HEK293 (cell line): ENCODE measurements around the gene DENND5A.

ENCODE experiments used
- CTCF ChIA-PET: fragments of 350-600 bp; formaldehyde crosslinking; extraction: SDS; loops from one replicate; lab custom pipeline; 2021; ENCODE audit warnings: antibody characterized with exemption; lab: Yijun Ruan, JAX
- POLR2A ChIA-PET: fragments of 300-600 bp; formaldehyde crosslinking; extraction: SDS; loops from one replicate; lab custom pipeline; 2020; ENCODE audit warnings: antibody characterized with exemption, inconsistent platforms; lab: Yijun Ruan, JAX
- H3K27ac ChIP-seq: fragments of 200-500 bp; sonication (Bioruptor generic); 2 replicates; pipeline ENCODE4 v1.5.1; 2014; ENCODE audit warnings: low read depth, low read length, control low read depth, inconsistent platforms; ENCODE audit errors: extremely low read depth
- H3K36me3 ChIP-seq, 2 experiments: fragments of 200-500 bp in 1 of 2; sonication (Bioruptor generic) in 1 of 2; 1 replicate in 1 of 2; 2 replicates in 1 of 2; pipeline ENCODE4 v1.5.1; 2014 to 2017; ENCODE audit warnings: inconsistent platforms in 2 of 2, low read length in 2 of 2; ENCODE audit not compliant: control insufficient read depth in 2 of 2, insufficient read depth in 1 of 2
- H3K4me1 ChIP-seq: fragments of 200-500 bp; sonication (Bioruptor generic); 2 replicates; pipeline ENCODE4 v1.5.1; 2014; ENCODE audit warnings: mild to moderate bottlenecking, low read length, inconsistent platforms; ENCODE audit not compliant: control insufficient read depth, insufficient read depth
- H3K4me3 ChIP-seq: 2 replicates; pipeline ENCODE4 v1.5.1; 2011; ENCODE audit warnings: low read depth, mild to moderate bottlenecking, control low read depth, low read length, moderate library complexity
- H3K9me3 ChIP-seq: fragments of 200-500 bp; sonication (Bioruptor generic); 2 replicates; pipeline ENCODE4 v1.5.1; 2014; ENCODE audit warnings: low read depth, low read length, inconsistent platforms; ENCODE audit not compliant: control insufficient read depth, insufficient read depth
- BCL11B ChIP-seq: fragments of 450-650 bp; formaldehyde crosslinking; IDR thresholded peaks from 2 replicates; pipeline ENCODE4 v1.5.1; 2016; ENCODE audit warnings: low read depth, missing biosample characterization, missing genetic modification characterization
- GLI2 ChIP-seq: fragments of 450-650 bp; formaldehyde crosslinking; IDR thresholded peaks from 2 replicates; pipeline ENCODE4; 2017; ENCODE audit warnings: missing biosample characterization, missing genetic modification characterization, low read depth, borderline replicate concordance
- GLIS2 ChIP-seq: fragments of 450-650 bp; formaldehyde crosslinking; IDR thresholded peaks from 2 replicates; pipeline ENCODE4 v1.5.1; 2016; ENCODE audit warnings: missing biosample characterization, missing genetic modification characterization
- HOXD13 ChIP-seq: sonication (generic); formaldehyde crosslinking; IDR thresholded peaks from 2 replicates; pipeline ENCODE4 v1.8.0; 2022; ENCODE audit warnings: missing genetic modification reagents, borderline replicate concordance
- SCRT2 ChIP-seq: fragments of 450-650 bp; formaldehyde crosslinking; IDR thresholded peaks from 2 replicates; pipeline ENCODE4 v1.5.1; 2016; ENCODE audit warnings: missing biosample characterization, missing genetic modification characterization
- SETDB1 ChIP-seq: IDR thresholded peaks from one replicate; pipeline ENCODE4 v1.6.1; 2017; ENCODE audit warnings: mild to moderate bottlenecking, low read length, moderate library complexity, mixed read lengths; ENCODE audit not compliant: insufficient read length
- YY1 ChIP-seq: fragments of 450-650 bp; formaldehyde crosslinking; IDR thresholded peaks from 2 replicates; pipeline ENCODE4 v1.5.1; 2018; ENCODE audit warnings: missing biosample characterization, missing genetic modification characterization
- ZFP37 ChIP-seq: fragments of 450-650 bp; formaldehyde crosslinking; IDR thresholded peaks from 2 replicates; pipeline ENCODE4 v1.5.1; 2016; ENCODE audit warnings: missing biosample characterization, missing genetic modification characterization
- ZNF10 ChIP-seq: fragments of 450-650 bp; formaldehyde crosslinking; IDR thresholded peaks from 2 replicates; pipeline ENCODE4 v1.5.1; 2017; ENCODE audit warnings: missing biosample characterization, missing genetic modification characterization
- ZNF114 ChIP-seq: fragments of 450-650 bp; formaldehyde crosslinking; IDR thresholded peaks from 2 replicates; pipeline ENCODE4 v1.5.0; 2017; ENCODE audit warnings: missing biosample characterization, missing genetic modification characterization
- ZNF341 ChIP-seq: fragments of 450-650 bp; formaldehyde crosslinking; IDR thresholded peaks from 2 replicates; pipeline ENCODE4; 2016; ENCODE audit warnings: low read depth, missing biosample characterization, missing genetic modification characterization
- ZNF560 ChIP-seq: fragments of 450-650 bp; formaldehyde crosslinking; IDR thresholded peaks from 2 replicates; pipeline ENCODE4 v1.5.1; 2017; ENCODE audit warnings: missing biosample characterization, missing genetic modification characterization, borderline replicate concordance
- ZNF747 ChIP-seq: fragments of 450-650 bp; formaldehyde crosslinking; IDR thresholded peaks from 2 replicates; pipeline ENCODE4 v1.5.1; 2016; ENCODE audit warnings: missing biosample characterization, missing genetic modification characterization
- ZSCAN23 ChIP-seq: fragments of 450-650 bp; formaldehyde crosslinking; IDR thresholded peaks from 2 replicates; pipeline ENCODE4 v1.5.1; 2016; ENCODE audit warnings: missing biosample characterization, missing genetic modification characterization
- TF ChIP-seq, protein P1 (sequence below): fragments of 450-650 bp; formaldehyde crosslinking; IDR thresholded peaks from 2 replicates; pipeline ENCODE4 v1.5.1; 2016; ENCODE audit warnings: missing biosample characterization, missing genetic modification characterization
- TF ChIP-seq, protein P2 (sequence below): fragments of 450-650 bp; formaldehyde crosslinking; IDR thresholded peaks from 2 replicates; pipeline ENCODE4 v1.5.1; 2016; ENCODE audit warnings: missing biosample characterization, missing genetic modification characterization, borderline replicate concordance
- TF ChIP-seq, protein P3 (sequence below): fragments of 450-650 bp; formaldehyde crosslinking; IDR thresholded peaks from 2 replicates; pipeline ENCODE4 v1.5.1; 2017; ENCODE audit warnings: missing biosample characterization, missing genetic modification characterization
- TF ChIP-seq, protein P4 (sequence below): fragments of 450-650 bp; formaldehyde crosslinking; IDR thresholded peaks from 2 replicates; pipeline ENCODE4 v1.5.1; 2016; ENCODE audit warnings: missing biosample characterization, missing genetic modification characterization

DENND5A gene

DNA sequence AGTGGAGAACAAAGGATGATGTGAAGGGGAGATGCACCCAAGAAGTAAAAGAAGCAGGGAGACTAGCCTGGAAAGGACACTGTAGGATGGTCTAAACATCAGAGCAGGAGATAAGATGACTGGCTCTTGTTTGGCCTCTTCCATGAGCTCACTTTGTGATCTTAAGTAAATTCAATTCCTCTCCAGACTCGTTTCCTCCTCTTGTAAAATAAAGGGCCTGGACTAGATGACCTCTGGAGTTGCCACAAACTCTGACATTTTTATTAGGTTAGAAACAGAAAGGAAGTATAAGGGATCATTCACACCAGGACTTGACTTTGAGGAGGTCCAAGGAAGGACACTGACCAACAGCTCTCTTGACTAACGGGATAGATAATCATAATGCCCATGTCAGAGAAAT is 113.5 kb downstream of the DENND5A start:
- Histone ChIP-seq H3K9me3 (no peaks in the 10 kb centered on the region), H3K4me3 (no peak overlapping the region)
- CTCF ChIA-PET: interaction anchor here (1.2 kb wide), 1 partner anchor 14 kb away, joined by 5 read pairs; no protein-coding TSS in a partner anchor
- TF ChIP-seq ZNF114 (no peak), ZNF10 (tag by site-specific recombination) (no peak), SCRT2 (tag by site-specific recombination) (no peak)
- TF ChIP-seq, all 188 proteins: peak for 0
- H3K4me1 ChIP-seq: no peaks in the 10 kb centered on the region
- POLR2A ChIA-PET: interaction anchor here (0.6 kb wide), 1 partner anchor 90 kb away, joined by 7 read pairs; no protein-coding TSS in a partner anchor
- H3K27ac ChIP-seq: no peak overlapping the region
- H3K36me3 ChIP-seq: peaks cover 0 to 76% of the 10 kb centered on the region in 2 experiments; a peak in 2 of 3 replicates

DNA sequence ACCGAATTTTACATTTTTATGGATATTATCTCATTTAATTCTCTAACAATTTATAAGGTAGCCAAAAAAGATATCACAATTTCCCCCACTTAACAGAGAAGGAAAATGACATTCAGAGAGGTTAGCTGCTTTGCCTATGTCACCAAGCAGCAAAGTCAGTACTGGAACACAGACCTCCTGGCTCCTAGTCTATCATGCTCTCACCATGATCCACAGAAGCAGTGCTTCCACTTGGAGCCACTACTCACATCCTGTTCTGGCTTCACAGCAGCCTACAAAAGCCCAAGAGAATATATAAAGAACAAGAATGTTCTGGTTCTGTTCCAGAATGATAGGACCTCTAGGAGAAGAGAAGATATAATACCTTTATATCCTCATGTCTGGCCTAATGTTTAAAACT is 114.2 kb downstream of the DENND5A start:
- H3K36me3 ChIP-seq: peaks cover 0 to 80% of the 10 kb centered on the region in 2 experiments; a peak in 2 of 3 replicates
- CTCF ChIA-PET: interaction anchor here (0.8 to 1.2 kb wide), 2 partner anchors 13 to 82 kb away, joined by 3 to 5 read pairs; no protein-coding TSS in a partner anchor
- no peak for TF ChIP-seq ZNF747 (tag by site-specific recombination)
- no peak for TF ChIP-seq SETDB1

DNA sequence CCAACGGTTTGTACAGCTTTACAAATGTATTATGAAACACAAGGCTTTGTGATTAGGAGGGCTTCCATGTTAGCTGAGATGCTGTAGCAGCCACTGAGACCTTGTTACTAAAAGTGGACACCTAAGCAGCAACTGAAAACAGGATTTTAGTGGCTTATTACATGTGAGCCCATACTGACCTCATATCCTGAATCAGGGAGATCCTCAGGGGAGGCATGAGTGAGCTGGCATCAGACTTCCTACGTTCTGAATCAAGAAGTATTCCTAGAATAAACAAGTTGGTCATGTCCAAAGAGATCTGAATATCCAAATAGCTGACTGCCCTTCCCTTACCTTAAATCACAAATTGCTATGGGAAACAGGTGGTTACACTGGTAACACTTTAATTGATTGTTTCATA is 114.6 kb downstream of the DENND5A start:
- Histone ChIP-seq H3K4me3 (no peak overlapping the region), H3K27ac (no peak overlapping the region)
- POLR2A ChIA-PET: no interaction called here
- TF ChIP-seq, protein P1, sequence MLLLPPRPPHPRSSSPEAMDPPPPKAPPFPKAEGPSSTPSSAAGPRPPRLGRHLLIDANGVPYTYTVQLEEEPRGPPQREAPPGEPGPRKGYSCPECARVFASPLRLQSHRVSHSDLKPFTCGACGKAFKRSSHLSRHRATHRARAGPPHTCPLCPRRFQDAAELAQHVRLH (tag by site-specific recombination): no peak
- TF ChIP-seq HOXD13 (CRISPR knock-in tag) (no peak), GLI2 (no peak), ZSCAN23 (tag by site-specific recombination) (no peak), ZFP37 (tag by site-specific recombination) (no peak), ZNF341 (tag by site-specific recombination) (no peak), BCL11B (tag by site-specific recombination) (no peak), YY1 (tag by site-specific recombination) (no peak), GLIS2 (tag by site-specific recombination) (no peak), ZNF560 (tag by site-specific recombination) (no peak)
- TF ChIP-seq, protein P2, sequence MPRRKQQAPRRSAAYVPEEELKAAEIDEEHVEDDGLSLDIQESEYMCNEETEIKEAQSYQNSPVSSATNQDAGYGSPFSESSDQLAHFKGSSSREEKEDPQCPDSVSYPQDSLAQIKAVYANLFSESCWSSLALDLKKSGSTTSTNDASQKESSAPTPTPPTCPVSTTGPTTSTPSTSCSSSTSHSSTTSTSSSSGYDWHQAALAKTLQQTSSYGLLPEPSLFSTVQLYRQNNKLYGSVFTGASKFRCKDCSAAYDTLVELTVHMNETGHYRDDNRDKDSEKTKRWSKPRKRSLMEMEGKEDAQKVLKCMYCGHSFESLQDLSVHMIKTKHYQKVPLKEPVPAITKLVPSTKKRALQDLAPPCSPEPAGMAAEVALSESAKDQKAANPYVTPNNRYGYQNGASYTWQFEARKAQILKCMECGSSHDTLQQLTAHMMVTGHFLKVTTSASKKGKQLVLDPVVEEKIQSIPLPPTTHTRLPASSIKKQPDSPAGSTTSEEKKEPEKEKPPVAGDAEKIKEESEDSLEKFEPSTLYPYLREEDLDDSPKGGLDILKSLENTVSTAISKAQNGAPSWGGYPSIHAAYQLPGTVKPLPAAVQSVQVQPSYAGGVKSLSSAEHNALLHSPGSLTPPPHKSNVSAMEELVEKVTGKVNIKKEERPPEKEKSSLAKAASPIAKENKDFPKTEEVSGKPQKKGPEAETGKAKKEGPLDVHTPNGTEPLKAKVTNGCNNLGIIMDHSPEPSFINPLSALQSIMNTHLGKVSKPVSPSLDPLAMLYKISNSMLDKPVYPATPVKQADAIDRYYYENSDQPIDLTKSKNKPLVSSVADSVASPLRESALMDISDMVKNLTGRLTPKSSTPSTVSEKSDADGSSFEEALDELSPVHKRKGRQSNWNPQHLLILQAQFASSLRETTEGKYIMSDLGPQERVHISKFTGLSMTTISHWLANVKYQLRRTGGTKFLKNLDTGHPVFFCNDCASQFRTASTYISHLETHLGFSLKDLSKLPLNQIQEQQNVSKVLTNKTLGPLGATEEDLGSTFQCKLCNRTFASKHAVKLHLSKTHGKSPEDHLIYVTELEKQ (tag by site-specific recombination): no peak
- TF ChIP-seq, protein P3, sequence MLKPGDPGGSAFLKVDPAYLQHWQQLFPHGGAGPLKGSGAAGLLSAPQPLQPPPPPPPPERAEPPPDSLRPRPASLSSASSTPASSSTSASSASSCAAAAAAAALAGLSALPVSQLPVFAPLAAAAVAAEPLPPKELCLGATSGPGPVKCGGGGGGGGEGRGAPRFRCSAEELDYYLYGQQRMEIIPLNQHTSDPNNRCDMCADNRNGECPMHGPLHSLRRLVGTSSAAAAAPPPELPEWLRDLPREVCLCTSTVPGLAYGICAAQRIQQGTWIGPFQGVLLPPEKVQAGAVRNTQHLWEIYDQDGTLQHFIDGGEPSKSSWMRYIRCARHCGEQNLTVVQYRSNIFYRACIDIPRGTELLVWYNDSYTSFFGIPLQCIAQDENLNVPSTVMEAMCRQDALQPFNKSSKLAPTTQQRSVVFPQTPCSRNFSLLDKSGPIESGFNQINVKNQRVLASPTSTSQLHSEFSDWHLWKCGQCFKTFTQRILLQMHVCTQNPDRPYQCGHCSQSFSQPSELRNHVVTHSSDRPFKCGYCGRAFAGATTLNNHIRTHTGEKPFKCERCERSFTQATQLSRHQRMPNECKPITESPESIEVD: no peak
- TF ChIP-seq, protein P4, sequence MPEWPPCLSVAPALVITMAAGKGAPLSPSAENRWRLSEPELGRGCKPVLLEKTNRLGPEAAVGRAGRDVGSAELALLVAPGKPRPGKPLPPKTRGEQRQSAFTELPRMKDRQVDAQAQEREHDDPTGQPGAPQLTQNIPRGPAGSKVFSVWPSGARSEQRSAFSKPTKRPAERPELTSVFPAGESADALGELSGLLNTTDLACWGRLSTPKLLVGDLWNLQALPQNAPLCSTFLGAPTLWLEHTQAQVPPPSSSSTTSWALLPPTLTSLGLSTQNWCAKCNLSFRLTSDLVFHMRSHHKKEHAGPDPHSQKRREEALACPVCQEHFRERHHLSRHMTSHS (tag by site-specific recombination): no peak
- TF ChIP-seq, all 188 proteins: peak for 0
- H3K4me1 ChIP-seq: no peaks in the 10 kb centered on the region
- H3K36me3 ChIP-seq: peaks cover 0 to 80% of the 10 kb centered on the region in 2 experiments; a peak in 2 of 3 replicates
- CTCF ChIA-PET: interaction anchor here (0.6 to 1.2 kb wide), 4 partner anchors 13 to 150 kb away, joined by 3 to 5 read pairs (median 4); no protein-coding TSS in a partner anchor
- no peaks in the 10 kb centered on the region for H3K9me3 ChIP-seq

More for the DNA sequence above, 114.2 kb downstream of the DENND5A start:
- Histone ChIP-seq H3K27ac (no peak overlapping the region), H3K9me3 (no peaks in the 10 kb centered on the region), H3K4me1 (no peaks in the 10 kb centered on the region), H3K4me3 (no peak overlapping the region)
- POLR2A ChIA-PET: no interaction called here
